Activated naive CD8-positive, alpha-beta T cell treated with anti-CD3 and anti-CD28 coated beads, Interleukin-2, amount 10 ng/mL, durations not matched to agents 7 days and 5 days (primary cell): ENCODE results near the gene XIRP2. TPM values are rescaled to one million over a fixed set of nuclear protein-coding genes. Genes with fewer than 3 reads are reported as not detected.
"Not testable (repeated sequence)": the region's sequence is repeated elsewhere in the genome, so short reads cannot be mapped to it uniquely, and the experiment has no call there.

Experiments
- ATAC-seq: fragments of 150-1000 bp; cut with Tn5 transposase; one replicate; pipeline ENCODE4 v1.10.0; 2021; ENCODE audit warnings: low read depth, moderate library complexity
- POLR2A ChIA-PET: fragments of 350-600 bp; sonication (Branson Sonifier 250); formaldehyde crosslinking; loops from one replicate; lab custom pipeline; 2021; ENCODE audit warnings: antibody characterized with exemption; lab: Charles Lee
- DNase-seq: peaks from one replicate; pipeline ENCODE4 v3.0.0; 2021
- H3K27ac Mint-ChIP-seq: one replicate; pipeline ENCODE4 v1.8.0; 2022; ENCODE audit warnings: mild to moderate bottlenecking, mixed read lengths
- H3K27me3 Mint-ChIP-seq: one replicate; pipeline ENCODE4 v1.8.0; 2022; ENCODE audit warnings: mild to moderate bottlenecking, moderate library complexity, mixed read lengths
- H3K36me3 Mint-ChIP-seq: one replicate; pipeline ENCODE4 v1.8.0; 2021; ENCODE audit warnings: mild to moderate bottlenecking, mixed read lengths
- H3K4me1 Mint-ChIP-seq: one replicate; pipeline ENCODE4 v1.8.0; 2021; ENCODE audit warnings: mixed read lengths
- H3K4me3 Mint-ChIP-seq: one replicate; pipeline ENCODE4 v1.8.0; 2022; ENCODE audit warnings: mild to moderate bottlenecking, moderate library complexity, mixed read lengths
- H3K9me3 Mint-ChIP-seq: one replicate; pipeline ENCODE4 v1.8.0; 2021; ENCODE audit warnings: mixed read lengths
- total RNA-seq, 2 experiments: library from RNA; stranded (reverse); gene quantifications; one replicate each; pipeline ENCODE4 v1.2.3, GENCODE V29; 2021

The XIRP2 gene
- total RNA-seq, 2 experiments from 2014 or later: not detected

GRCh38 chr2:167103757-167104133 lies 215.5 kb downstream of the XIRP2 start:
- no peak overlapping the region for H3K4me3 Mint-ChIP-seq
- no peak for ATAC-seq
- no peak for DNase-seq
- H3K36me3 Mint-ChIP-seq: no peaks in the 10 kb centered on the region
- POLR2A ChIA-PET: no interaction called here
- no peaks in the 10 kb centered on the region for H3K4me1 Mint-ChIP-seq
- no peak overlapping the region for H3K27ac Mint-ChIP-seq
- H3K27me3 Mint-ChIP-seq: no peaks in the 10 kb centered on the region
- peaks cover 2% of the 10 kb centered on the region for H3K9me3 Mint-ChIP-seq

- DNase-seq (no peak), ATAC-seq (no peak)
- H3K36me3 Mint-ChIP-seq: no peaks in the 10 kb centered on the region
- POLR2A ChIA-PET: no interaction called here
- H3K4me1 Mint-ChIP-seq: no peaks in the 10 kb centered on the region
- H3K9me3 Mint-ChIP-seq: peaks cover 2% of the 10 kb centered on the region
- no peak overlapping the region for H3K4me3 Mint-ChIP-seq
- no peaks in the 10 kb centered on the region for H3K27me3 Mint-ChIP-seq
- H3K27ac Mint-ChIP-seq: no peak overlapping the region
These were observed 216.4 kb downstream of the XIRP2 start for GRCh38 chr2:167104691-167105090.

DNA sequence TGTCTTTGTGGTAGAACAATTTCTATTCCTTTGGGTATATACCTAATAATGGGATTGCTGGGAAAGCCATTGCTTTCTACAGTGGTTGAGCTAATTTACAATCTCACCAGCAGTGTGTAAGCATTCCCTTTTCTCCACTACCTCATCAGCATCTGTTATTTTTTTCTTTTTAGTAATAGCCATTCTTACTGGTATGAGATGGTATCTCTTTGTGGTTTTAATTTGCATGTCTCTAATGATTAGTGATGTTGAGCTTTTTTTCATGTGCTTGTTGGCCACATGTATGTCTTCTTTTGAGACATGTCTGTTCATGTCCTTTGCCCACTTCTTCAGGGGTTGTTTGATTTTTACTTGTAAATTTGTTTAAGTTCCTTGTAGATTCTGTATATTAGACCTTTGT lies 221.4 kb downstream of the XIRP2 start:
- ATAC-seq, H3K27me3 Mint-ChIP-seq, H3K9me3 Mint-ChIP-seq: not testable (repeated sequence)

DNA sequence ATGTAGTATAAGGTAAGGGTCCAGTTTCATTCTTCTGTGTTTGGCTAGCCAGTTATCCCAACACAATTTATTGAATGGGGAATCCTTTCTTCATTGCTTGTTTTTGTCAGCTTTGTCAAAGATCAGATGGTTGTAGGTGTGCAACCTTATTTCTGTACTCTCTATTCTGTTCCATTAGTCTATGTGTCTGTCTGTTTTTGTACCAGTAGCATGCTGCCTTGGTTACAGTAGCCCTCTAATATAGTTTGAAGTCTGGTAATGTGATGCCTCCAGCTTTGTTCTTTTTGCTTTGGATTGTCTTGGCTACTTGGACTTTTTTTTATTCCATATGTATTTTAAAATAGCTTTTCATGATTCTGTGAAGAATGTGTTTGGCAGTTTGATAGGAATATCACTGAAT lies 222.1 kb downstream of the XIRP2 start:
- H3K27ac Mint-ChIP-seq: no peak overlapping the region
- no peak for DNase-seq
- H3K4me3 Mint-ChIP-seq: no peak overlapping the region
- H3K4me1 Mint-ChIP-seq: no peaks in the 10 kb centered on the region
- POLR2A ChIA-PET: no interaction called here
- no peaks in the 10 kb centered on the region for H3K36me3 Mint-ChIP-seq
- no peak for ATAC-seq
- peaks cover 2% of the 10 kb centered on the region for H3K9me3 Mint-ChIP-seq
- H3K27me3 Mint-ChIP-seq: no peaks in the 10 kb centered on the region

More for the DNA sequence above, 221.4 kb downstream of the XIRP2 start:
- H3K4me3 Mint-ChIP-seq, POLR2A ChIA-PET, DNase-seq, H3K27ac Mint-ChIP-seq, H3K4me1 Mint-ChIP-seq, H3K36me3 Mint-ChIP-seq: not testable (repeated sequence)

DNA sequence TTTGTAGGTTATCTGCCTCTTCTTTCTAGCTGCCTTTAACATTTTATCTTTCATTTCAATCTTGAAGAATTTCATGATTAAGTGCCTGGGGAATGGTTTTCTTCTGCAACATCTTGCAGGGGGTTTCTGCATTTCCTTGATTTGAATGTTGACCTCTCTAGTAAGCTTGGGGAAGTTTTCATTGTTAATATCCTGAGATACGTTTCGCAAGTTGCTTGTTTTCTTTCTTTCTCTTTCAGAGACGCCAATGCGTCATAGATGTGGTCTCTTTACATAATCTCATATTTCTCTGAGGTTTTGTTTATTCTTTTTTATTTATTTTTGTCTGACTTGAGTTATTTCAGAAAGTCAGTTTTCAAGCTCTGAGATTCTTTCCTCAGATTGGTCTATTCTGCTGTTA lies 225.7 kb downstream of the XIRP2 start:
- Mint-ChIP-seq H3K4me3 (no peak overlapping the region), H3K36me3 (no peaks in the 10 kb centered on the region), H3K27me3 (no peaks in the 10 kb centered on the region), H3K27ac (no peak overlapping the region), H3K9me3 (peaks cover 2% of the 10 kb centered on the region), H3K4me1 (no peaks in the 10 kb centered on the region)
- POLR2A ChIA-PET: no interaction called here
- no peak for ATAC-seq
- no peak for DNase-seq

DNA sequence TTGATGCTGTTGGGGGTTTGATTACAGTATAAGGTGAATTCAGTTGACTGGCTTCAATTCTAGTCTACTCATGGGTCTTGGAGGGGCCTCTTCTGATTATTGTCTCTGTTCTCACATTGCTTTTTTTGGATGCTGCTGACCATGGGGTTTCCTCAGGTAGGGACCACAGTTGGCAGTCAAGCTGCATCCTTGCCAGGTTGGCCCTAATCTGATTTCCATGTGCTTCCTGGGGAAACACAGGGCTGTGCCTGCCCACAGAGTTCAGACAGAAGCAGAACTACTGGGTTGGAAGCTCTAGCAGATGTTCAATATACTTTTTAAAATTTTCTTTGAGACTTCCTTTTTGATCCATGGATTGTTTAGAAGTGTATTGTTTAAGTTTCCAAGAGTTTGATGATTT lies 227.3 kb downstream of the XIRP2 start:
- Mint-ChIP-seq H3K27ac (no peak overlapping the region), H3K4me1 (no peaks in the 10 kb centered on the region), H3K4me3 (no peak overlapping the region), H3K36me3 (no peaks in the 10 kb centered on the region), H3K27me3 (no peaks in the 10 kb centered on the region), H3K9me3 (peaks cover 2% of the 10 kb centered on the region)
- DNase-seq: no peak
- no peak for ATAC-seq
- POLR2A ChIA-PET: no interaction called here

GRCh38 chr2:167122389-167122788 lies 234.1 kb downstream of the XIRP2 start:
- DNase-seq (no peak), ATAC-seq (no peak)
- Mint-ChIP-seq H3K4me3 (no peak overlapping the region), H3K36me3 (no peaks in the 10 kb centered on the region), H3K27me3 (no peaks in the 10 kb centered on the region), H3K4me1 (no peaks in the 10 kb centered on the region), H3K27ac (no peak overlapping the region), H3K9me3 (no peaks in the 10 kb centered on the region)
- POLR2A ChIA-PET: no interaction called here

- POLR2A ChIA-PET: no interaction called here
- H3K27me3 Mint-ChIP-seq: no peaks in the 10 kb centered on the region
- DNase-seq (no peak), ATAC-seq (no peak)
- no peaks in the 10 kb centered on the region for H3K4me1 Mint-ChIP-seq
- no peaks in the 10 kb centered on the region for H3K9me3 Mint-ChIP-seq
- H3K4me3 Mint-ChIP-seq: no peak overlapping the region
- no peak overlapping the region for H3K27ac Mint-ChIP-seq
- no peaks in the 10 kb centered on the region for H3K36me3 Mint-ChIP-seq
These were observed 237.9 kb downstream of the XIRP2 start for GRCh38 chr2:167126165-167126564.

- no peak for ATAC-seq
- H3K4me1 Mint-ChIP-seq: no peaks in the 10 kb centered on the region
- no peaks in the 10 kb centered on the region for H3K36me3 Mint-ChIP-seq
- no peaks in the 10 kb centered on the region for H3K27me3 Mint-ChIP-seq
- no peak overlapping the region for H3K27ac Mint-ChIP-seq
- no peak overlapping the region for H3K4me3 Mint-ChIP-seq
- no peaks in the 10 kb centered on the region for H3K9me3 Mint-ChIP-seq
- POLR2A ChIA-PET: no interaction called here
- DNase-seq: no peak
These were observed 238.9 kb downstream of the XIRP2 start for GRCh38 chr2:167127135-167127534.

GRCh38 chr2:167128130-167128529 lies 239.8 kb downstream of the XIRP2 start:
- Mint-ChIP-seq H3K27me3 (no peaks in the 10 kb centered on the region), H3K36me3 (no peaks in the 10 kb centered on the region), H3K4me3 (no peak overlapping the region), H3K9me3 (no peaks in the 10 kb centered on the region), H3K4me1 (no peaks in the 10 kb centered on the region), H3K27ac (no peak overlapping the region)
- DNase-seq: no peak
- ATAC-seq: no peak
- POLR2A ChIA-PET: no interaction called here

DNA sequence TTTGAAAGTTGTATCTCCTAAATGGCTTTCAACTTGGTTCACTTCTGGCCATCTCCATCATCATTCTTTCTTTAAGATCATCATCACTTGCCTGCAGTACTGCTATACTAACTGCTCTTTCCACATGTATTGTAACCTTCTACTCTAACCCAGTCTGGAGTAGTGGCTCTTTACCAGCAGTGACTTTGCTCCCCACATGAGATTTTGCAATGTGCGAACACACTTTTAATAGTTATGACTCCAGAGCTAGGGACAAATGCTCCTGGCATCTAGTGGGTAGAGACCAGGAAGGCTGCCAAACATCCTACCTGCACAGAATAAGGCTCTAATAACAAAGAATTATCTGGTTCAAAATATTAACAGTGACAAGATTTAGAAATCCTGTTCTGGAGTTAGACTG lies 243.8 kb downstream of the XIRP2 start:
- POLR2A ChIA-PET: no interaction called here
- no peaks in the 10 kb centered on the region for H3K27me3 Mint-ChIP-seq
- H3K9me3 Mint-ChIP-seq: no peaks in the 10 kb centered on the region
- no peak overlapping the region for H3K4me3 Mint-ChIP-seq
- DNase-seq (no peak), ATAC-seq (no peak)
- H3K4me1 Mint-ChIP-seq: peaks cover 3% of the 10 kb centered on the region
- no peak overlapping the region for H3K27ac Mint-ChIP-seq
- no peaks in the 10 kb centered on the region for H3K36me3 Mint-ChIP-seq

DNA sequence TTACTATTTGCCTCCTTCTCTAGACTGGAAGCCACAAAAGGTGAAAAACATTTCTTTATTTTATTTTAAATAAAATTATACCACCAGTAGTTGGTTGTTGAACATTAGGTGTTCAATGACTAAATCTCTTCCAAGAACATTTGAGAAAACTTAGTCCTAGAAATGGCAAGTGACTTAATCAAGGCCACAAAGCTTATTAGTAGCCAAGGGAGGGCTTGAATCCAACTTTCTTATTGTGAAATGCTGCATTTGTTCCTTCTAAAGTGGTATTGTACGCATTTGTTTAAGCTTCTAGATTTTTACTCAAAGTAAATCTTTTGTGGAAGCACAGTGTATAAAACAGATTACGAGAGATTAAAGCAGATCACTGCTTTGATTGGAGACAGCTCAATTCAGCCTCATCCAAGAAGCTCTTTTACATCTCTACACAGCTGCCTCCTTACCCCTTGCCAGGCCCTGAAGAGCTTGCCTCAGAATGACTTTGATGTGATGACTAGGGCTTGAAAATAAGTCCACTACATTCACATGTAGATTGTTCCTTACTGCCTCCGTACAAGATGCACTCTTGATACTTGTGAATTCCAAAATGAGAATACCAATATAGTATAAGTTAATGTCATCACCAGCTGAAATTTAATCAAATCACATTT lies 244.8 kb downstream of the XIRP2 start:
- Mint-ChIP-seq H3K4me1 (peaks cover 3% of the 10 kb centered on the region), H3K9me3 (no peaks in the 10 kb centered on the region), H3K27ac (no peak overlapping the region), H3K27me3 (no peaks in the 10 kb centered on the region), H3K36me3 (no peaks in the 10 kb centered on the region), H3K4me3 (no peak overlapping the region)
- POLR2A ChIA-PET: no interaction called here
- DNase-seq: no peak
- no peak for ATAC-seq

DNA sequence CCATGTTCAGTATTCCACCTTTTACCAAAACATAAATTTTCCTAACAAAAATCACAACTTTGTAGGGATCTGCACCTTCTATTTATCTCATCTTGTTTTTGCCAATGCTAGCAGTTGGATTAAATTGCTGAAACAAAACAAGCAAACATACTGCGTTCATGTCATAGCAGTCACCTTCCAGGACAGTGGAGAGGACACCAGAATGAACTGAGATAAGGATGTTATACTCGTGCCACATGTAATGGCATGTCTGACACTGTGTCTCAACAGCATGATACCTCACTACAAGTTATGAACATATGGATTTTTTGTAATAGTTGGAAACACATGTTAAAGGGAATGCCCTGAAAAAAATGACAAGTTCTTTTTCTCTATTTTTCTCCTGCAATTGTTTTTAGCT lies 245.3 kb downstream of the XIRP2 start:
- POLR2A ChIA-PET: no interaction called here
- Mint-ChIP-seq H3K27me3 (no peaks in the 10 kb centered on the region), H3K9me3 (no peaks in the 10 kb centered on the region), H3K36me3 (no peaks in the 10 kb centered on the region), H3K4me3 (no peak overlapping the region), H3K4me1 (peaks cover 3% of the 10 kb centered on the region), H3K27ac (no peak overlapping the region)
- DNase-seq: no peak
- no peak for ATAC-seq

GRCh38 chr2:167134381-167135072 lies 246.2 kb downstream of the XIRP2 start:
- Mint-ChIP-seq H3K9me3 (no peaks in the 10 kb centered on the region), H3K27me3 (no peaks in the 10 kb centered on the region), H3K27ac (no peak overlapping the region), H3K36me3 (no peaks in the 10 kb centered on the region), H3K4me1 (peaks cover 3% of the 10 kb centered on the region), H3K4me3 (no peak overlapping the region)
- POLR2A ChIA-PET: no interaction called here
- ATAC-seq (no peak), DNase-seq (no peak)
